ENCODE data around the gene CERCAM.

GRCh38 chr9:128409978-128410377 lies 10.7 kb upstream of the CERCAM start:
- TF ChIP-seq ZNF10 (tag by site-specific recombination; IDR thresholded peaks at IDR 0.05): no peak
- no peak for TF ChIP-seq ZBTB21 (tag by site-specific recombination; IDR thresholded peaks at IDR 0.05)

Measured in HEK293 (cell line).